Osteoblast (primary cell): ENCODE data around the gene GRB7. TPM values are rescaled to one million over a fixed set of nuclear protein-coding genes. Genes with fewer than 3 reads are reported as not detected.

Experiments used
- DNase-seq: peaks from one replicate; pipeline ENCODE4 v3.0.0; 2011; ENCODE audit warnings: low spot score, mixed read lengths; ENCODE audit not compliant: insufficient read length; ENCODE audit errors: missing footprints
- H2AFZ ChIP-seq: 2 replicates; pipeline ENCODE4 v1.6.0; 2011; ENCODE audit warnings: mild to moderate bottlenecking, low read length
- H3K27ac ChIP-seq: 2 replicates; pipeline ENCODE4 v1.5.1; 2011; ENCODE audit warnings: mild to moderate bottlenecking, low read depth, low read length, moderate library complexity
- H3K27me3 ChIP-seq: 2 replicates; pipeline ENCODE4 v1.6.0; 2012; ENCODE audit warnings: mild to moderate bottlenecking, control low read depth, inconsistent platforms, low read length, moderate library complexity; ENCODE audit not compliant: insufficient read depth
- H3K36me3 ChIP-seq: 2 replicates; pipeline ENCODE4 v1.5.1; 2011; ENCODE audit warnings: mild to moderate bottlenecking, low read length, control low read depth, moderate library complexity; ENCODE audit not compliant: insufficient read depth
- H3K4me1 ChIP-seq: 2 replicates; pipeline ENCODE4 v1.5.1; 2011; ENCODE audit warnings: mild to moderate bottlenecking, low read length, control low read depth, moderate library complexity; ENCODE audit not compliant: insufficient read depth
- H3K4me2 ChIP-seq: 2 replicates; pipeline ENCODE4 v1.6.0; 2011; ENCODE audit warnings: mild to moderate bottlenecking, low read length; ENCODE audit not compliant: insufficient read depth
- H3K4me3 ChIP-seq: fragments of 200-600 bp; sonication (generic); 3 replicates; pipeline ENCODE4 v1.5.1; 2012; ENCODE audit warnings: mild to moderate bottlenecking, low read length, inconsistent platforms; ENCODE audit not compliant: insufficient read depth
- H3K79me2 ChIP-seq: 2 replicates; pipeline ENCODE4 v1.6.0; 2012; ENCODE audit warnings: mild to moderate bottlenecking, low read length, control low read depth, inconsistent platforms; ENCODE audit not compliant: insufficient read depth
- H3K9me3 ChIP-seq: 2 replicates; pipeline ENCODE4 v1.5.1; 2011; ENCODE audit warnings: low read depth, low read length, control low read depth
- H4K20me1 ChIP-seq: 2 replicates; pipeline ENCODE4 v1.6.0; 2012; ENCODE audit warnings: mild to moderate bottlenecking, low read length, control low read depth; ENCODE audit not compliant: insufficient read depth
- total RNA-seq: library from RNA; depleted of rRNA; stranded (reverse); fragments of >200 nt; gene quantifications from 2 replicates; pipeline ENCODE4 v1.2.3, GENCODE V29; 2012
- TF ChIP-seq, protein P1 (sequence below): IDR thresholded peaks from 2 replicates; pipeline ENCODE4 v1.5.1; 2011; ENCODE audit warnings: mild to moderate bottlenecking, low read depth, low read length, moderate library complexity; ENCODE audit errors: extremely low read depth

Gene GRB7
- total RNA-seq, 1 donor, result under 0.01 TPM

DNA sequence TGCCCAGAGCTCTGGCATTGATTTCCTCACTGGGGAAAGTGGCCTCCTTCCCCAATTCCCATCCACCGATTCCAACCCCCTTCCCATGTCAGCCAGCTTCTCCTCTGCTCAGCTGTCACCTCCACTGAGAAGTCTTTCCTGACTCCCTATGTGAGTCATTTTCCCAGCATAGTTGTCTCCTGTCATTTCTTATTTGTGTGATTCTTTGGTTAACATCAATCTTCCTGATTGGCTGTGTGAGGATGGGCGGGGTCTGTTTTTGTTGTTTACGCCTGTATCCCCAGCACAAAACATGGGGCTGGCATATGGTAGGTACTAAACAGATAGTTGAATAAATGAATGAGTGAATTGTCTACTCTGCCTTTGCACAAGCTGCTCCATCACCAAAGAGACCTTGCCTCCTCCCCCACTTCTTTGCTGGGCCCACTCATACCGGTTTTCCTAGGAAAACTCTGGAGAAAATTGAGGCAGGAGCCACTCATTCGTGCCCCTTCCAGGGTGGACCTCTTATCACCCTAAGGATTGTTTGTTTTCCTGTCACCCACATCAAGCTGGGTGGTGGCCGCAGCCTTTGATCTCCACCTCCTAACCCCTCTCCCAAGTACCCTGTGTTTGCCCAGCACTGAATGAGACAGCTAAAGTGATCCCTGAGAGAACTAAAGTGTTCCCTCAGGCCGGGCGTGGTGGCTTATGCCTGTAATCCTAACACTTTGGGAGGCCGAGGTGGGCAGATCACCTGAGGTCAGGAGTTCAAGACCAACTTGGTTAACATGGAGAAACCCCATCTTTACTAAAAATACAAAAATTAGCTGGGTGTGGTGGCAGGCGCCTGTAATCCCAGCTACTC is 1.2 kb upstream of the GRB7 start:
- TF ChIP-seq, protein P1, sequence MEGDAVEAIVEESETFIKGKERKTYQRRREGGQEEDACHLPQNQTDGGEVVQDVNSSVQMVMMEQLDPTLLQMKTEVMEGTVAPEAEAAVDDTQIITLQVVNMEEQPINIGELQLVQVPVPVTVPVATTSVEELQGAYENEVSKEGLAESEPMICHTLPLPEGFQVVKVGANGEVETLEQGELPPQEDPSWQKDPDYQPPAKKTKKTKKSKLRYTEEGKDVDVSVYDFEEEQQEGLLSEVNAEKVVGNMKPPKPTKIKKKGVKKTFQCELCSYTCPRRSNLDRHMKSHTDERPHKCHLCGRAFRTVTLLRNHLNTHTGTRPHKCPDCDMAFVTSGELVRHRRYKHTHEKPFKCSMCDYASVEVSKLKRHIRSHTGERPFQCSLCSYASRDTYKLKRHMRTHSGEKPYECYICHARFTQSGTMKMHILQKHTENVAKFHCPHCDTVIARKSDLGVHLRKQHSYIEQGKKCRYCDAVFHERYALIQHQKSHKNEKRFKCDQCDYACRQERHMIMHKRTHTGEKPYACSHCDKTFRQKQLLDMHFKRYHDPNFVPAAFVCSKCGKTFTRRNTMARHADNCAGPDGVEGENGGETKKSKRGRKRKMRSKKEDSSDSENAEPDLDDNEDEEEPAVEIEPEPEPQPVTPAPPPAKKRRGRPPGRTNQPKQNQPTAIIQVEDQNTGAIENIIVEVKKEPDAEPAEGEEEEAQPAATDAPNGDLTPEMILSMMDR, result no peak
- Histone ChIP-seq H3K4me2 (no peak overlapping the region), H3K79me2 (no peaks in the 10 kb centered on the region), H2AFZ (no peak overlapping the region), H3K27ac (no peak overlapping the region), H3K9me3 (no peaks in the 10 kb centered on the region), H3K27me3 (peaks cover 14% of the 10 kb centered on the region), H4K20me1 (no peaks in the 10 kb centered on the region), H3K4me3 (no peak overlapping the region), H3K4me1 (peaks cover 19% of the 10 kb centered on the region), H3K36me3 (no peaks in the 10 kb centered on the region)
- DNase-seq, result peak; percentile 76

DNA sequence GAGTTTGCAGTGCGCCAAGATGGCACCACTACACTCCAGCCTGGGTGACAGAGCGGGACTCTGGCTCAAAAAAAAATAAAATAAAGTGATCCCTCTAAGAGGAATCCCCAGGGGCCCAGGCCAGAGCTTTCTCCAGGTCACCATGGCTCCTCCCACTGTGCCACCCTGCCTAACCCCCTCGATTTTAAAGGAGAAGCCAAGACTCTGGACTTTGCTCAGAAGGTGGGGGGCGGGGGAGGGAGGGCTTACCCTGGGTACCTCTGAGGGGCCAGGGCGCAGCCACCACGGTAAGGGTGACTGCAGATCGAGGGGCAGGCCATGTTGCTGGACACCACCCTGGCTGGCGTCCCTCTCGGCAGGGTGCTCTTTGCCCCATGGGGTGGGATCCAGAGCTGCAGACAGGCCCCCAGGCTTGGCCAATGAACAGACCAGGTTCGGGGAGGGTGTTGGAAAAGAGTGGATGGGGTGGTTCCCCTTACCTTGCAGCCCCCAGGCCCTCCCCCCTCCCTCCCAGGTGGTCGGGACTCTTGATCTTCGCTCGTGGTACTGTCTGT is 455 bp upstream of the GRB7 start:
- H2AFZ ChIP-seq, result no peak overlapping the region
- peaks cover 14% of the 10 kb centered on the region for H3K27me3 ChIP-seq
- TF ChIP-seq, protein P1, result no peak
- no peaks in the 10 kb centered on the region for H3K36me3 ChIP-seq
- peaks cover 19% of the 10 kb centered on the region for H3K4me1 ChIP-seq
- H3K79me2 ChIP-seq, result no peaks in the 10 kb centered on the region
- no peak overlapping the region for H3K4me2 ChIP-seq
- no peak overlapping the region for H3K27ac ChIP-seq
- DNase-seq, result peak; percentile 35
- no peaks in the 10 kb centered on the region for H4K20me1 ChIP-seq
- no peak overlapping the region for H3K4me3 ChIP-seq
- H3K9me3 ChIP-seq, result no peaks in the 10 kb centered on the region

DNA sequence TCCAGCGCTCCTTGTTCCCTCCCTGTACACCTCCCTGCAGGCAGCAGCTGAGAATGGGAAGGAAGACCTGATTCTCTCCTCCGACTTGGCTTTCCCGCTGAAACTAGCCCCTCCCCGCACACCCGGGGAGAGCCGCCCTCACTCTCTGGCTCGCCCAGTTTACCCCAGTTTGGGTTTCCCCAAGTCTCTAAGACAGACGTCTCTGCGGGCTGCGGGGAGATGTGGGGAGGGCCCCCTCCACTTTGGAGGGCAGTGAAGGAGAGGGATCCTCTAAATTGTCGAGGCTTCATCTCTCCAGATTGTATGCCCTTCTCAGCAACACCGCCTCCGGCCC is 797 bp downstream of the GRB7 start:
- no peak for DNase-seq
- Histone ChIP-seq H3K4me3 (peak overlapping the region; percentile 55), H3K27me3 (peaks cover 18% of the 10 kb centered on the region), H4K20me1 (no peaks in the 10 kb centered on the region), H3K4me2 (peak overlapping the region; percentile 69), H3K4me1 (peaks cover 19% of the 10 kb centered on the region), H3K27ac (no peak overlapping the region), H2AFZ (peak overlapping the region; percentile 63), H3K36me3 (no peaks in the 10 kb centered on the region), H3K9me3 (no peaks in the 10 kb centered on the region), H3K79me2 (no peaks in the 10 kb centered on the region)
- TF ChIP-seq, protein P1, result no peak

DNA sequence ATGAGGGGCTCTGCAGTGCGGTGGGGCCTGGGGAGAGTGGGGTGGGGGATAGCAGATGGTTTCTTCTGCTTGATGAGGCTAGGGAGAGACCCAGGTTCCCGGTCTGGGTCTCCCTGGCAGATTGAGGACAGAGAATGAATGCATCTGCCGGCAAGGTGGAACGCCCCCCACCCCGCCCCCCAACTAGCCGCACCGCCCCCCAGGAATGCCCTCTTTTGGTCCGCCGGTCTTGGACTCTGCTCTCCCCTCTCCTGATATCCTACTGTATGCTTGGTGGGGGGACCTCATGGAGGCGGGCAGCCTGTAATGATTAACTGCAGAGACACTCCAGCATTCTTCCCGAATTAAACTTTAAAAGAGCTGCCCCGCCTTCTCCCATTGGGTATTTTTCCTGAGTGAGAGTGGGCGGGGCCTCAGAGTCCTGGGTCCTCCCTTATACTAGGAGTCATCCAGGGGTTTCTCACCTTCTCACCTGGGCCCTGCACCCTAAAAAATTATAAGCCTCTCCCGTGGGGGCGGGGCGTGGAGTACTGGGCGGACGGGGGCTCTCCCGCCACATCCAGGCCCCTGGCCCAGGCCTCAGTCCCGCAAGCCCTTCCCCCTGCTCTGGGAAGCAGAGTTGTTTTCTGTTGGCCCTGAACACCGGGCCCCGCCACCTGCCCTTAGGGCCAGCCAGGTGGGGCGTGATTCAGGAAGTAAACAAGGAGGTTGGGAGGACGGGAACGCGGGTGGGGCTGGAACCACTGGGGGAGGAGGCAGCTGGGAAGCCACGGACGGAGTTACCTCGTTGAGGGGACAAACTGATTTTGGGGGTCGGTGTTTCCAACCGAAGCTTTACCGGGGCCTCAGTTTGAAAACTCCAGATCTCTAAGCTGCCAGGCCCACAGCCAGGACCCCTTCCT is 1.5 kb downstream of the GRB7 start:
- peak overlapping the region; percentile 69 for H3K4me2 ChIP-seq
- H4K20me1 ChIP-seq, result no peaks in the 10 kb centered on the region
- H3K4me3 ChIP-seq, result peak overlapping the region; percentile 55
- H2AFZ ChIP-seq, result peak overlapping the region; percentile 66
- H3K4me1 ChIP-seq, result peaks cover 19% of the 10 kb centered on the region
- H3K27ac ChIP-seq, result no peak overlapping the region
- H3K27me3 ChIP-seq, result peaks cover 18% of the 10 kb centered on the region
- no peaks in the 10 kb centered on the region for H3K9me3 ChIP-seq
- DNase-seq, result peak; percentile 95
- TF ChIP-seq, protein P1, result no peak
- H3K79me2 ChIP-seq, result no peaks in the 10 kb centered on the region
- no peaks in the 10 kb centered on the region for H3K36me3 ChIP-seq
